Uterus (tissue), 4 donors: ENCODE measurements around the gene LCN1. TPM values are rescaled to one million over a fixed set of nuclear protein-coding genes. Genes with fewer than 3 reads are reported as not detected.

Experiments
- DNase-seq, 2 donors: peaks; one replicate each; pipeline ENCODE4 v3.0.0-alpha.2; 2019 to 2020
- H3K27ac ChIP-seq, 2 donors: fragments of 200-600 bp; sonication (generic); 1 replicate in 1 of 2; 2 replicates in 1 of 2; pipeline ENCODE4 v1.5.1; 2016 to 2018
- H3K27me3 ChIP-seq, 2 donors: fragments of 200-600 bp; sonication (generic); one replicate each; pipeline ENCODE4 v1.5.1; 2018 to 2019; ENCODE audit warnings: control low read depth in 1 of 2
- H3K36me3 ChIP-seq, 2 donors: fragments of 200-600 bp; sonication (generic); one replicate each; pipeline ENCODE4 v1.5.1; 2019; ENCODE audit warnings: control low read depth in 1 of 2
- H3K4me1 ChIP-seq, 2 donors: fragments of 200-600 bp; sonication (generic); one replicate each; pipeline ENCODE4 v1.5.1; 2018 to 2019; ENCODE audit warnings: control low read depth in 1 of 2
- H3K4me3 ChIP-seq, 2 donors: fragments of 200-600 bp; sonication (generic); 1 replicate in 1 of 2; 2 replicates in 1 of 2; pipeline ENCODE4 v1.5.1; 2018 to 2019; ENCODE audit warnings: mild to moderate bottlenecking in 1 of 2
- H3K9me3 ChIP-seq, 2 donors: fragments of 200-600 bp; sonication (generic); one replicate each; pipeline ENCODE4 v1.5.1; 2019; ENCODE audit warnings: control low read depth in 1 of 2
- CTCF ChIP-seq, 4 experiments: fragments of 200-600 bp in 2 of 4; fragments of 450-650 bp in 2 of 4; sonication (generic) in 2 of 4; IDR thresholded peaks; one replicate each; pipeline ENCODE4 v1.5.1; 2016 to 2019; ENCODE audit warnings: antibody characterized with exemption in 4 of 4, mild to moderate bottlenecking in 2 of 4, moderate library complexity in 1 of 4
- POLR2A ChIP-seq, 2 donors: fragments of 450-650 bp; IDR thresholded peaks; one replicate each; pipeline ENCODE4 v1.6.1; 2016; ENCODE audit warnings: antibody characterized with exemption in 2 of 2, mild to moderate bottlenecking in 1 of 2, moderate library complexity in 1 of 2
- intact Hi-C: fragments of 100-400 bp; cut with DNase I; formaldehyde crosslinking; loops from one replicate; pipeline ENCODE4 v1.15.1; 2023; ENCODE audit warnings: low total_unique reads
- total RNA-seq, 4 donors: library from RNA; depleted of rRNA in 3 of 4; stranded (reverse); fragments of >200 nt in 3 of 4; gene quantifications; one replicate each; pipeline versions ENCODE4 v1.1.0 to v1.2.4, GENCODE V29; 2014 to 2023
- donor health status: DM: yes; HTN: yes; CAD: no.

LCN1 gene
- total RNA-seq, 4 donors from 2014 or later, result 2.2 TPM; not detected in 3

- Histone ChIP-seq H3K27ac (no peak overlapping the region), H3K27me3 (no peaks in the 10 kb centered on the region), H3K36me3 (no peaks in the 10 kb centered on the region), H3K4me3 (no peak overlapping the region), H3K9me3 (no peaks in the 10 kb centered on the region), H3K4me1 (peaks cover 2 to 16% of the 10 kb centered on the region in 2 donors)
- intact Hi-C loops, result no loop called here
- no peak for DNase-seq
- no peak for TF ChIP-seq POLR2A (IDR thresholded peaks at IDR 0.05)
- TF ChIP-seq CTCF (IDR thresholded peaks at IDR 0.05), result no peak
Observed at GRCh38 chr9:135502168-135502872, 18.9 kb upstream of the LCN1 start.

- intact Hi-C loops, result no loop called here
- TF ChIP-seq CTCF (IDR thresholded peaks at IDR 0.05) (no peak), POLR2A (IDR thresholded peaks at IDR 0.05) (no peak)
- Histone ChIP-seq H3K9me3 (no peaks in the 10 kb centered on the region), H3K27me3 (no peaks in the 10 kb centered on the region), H3K27ac (no peak overlapping the region), H3K4me1 (peaks cover 2 to 16% of the 10 kb centered on the region in 2 donors), H3K4me3 (no peak overlapping the region), H3K36me3 (no peaks in the 10 kb centered on the region)
- no peak for DNase-seq
Observed at GRCh38 chr9:135502873-135503321, 18.3 kb upstream of the LCN1 start.

- intact Hi-C loops, result no loop called here
- no peak for DNase-seq
- H3K27ac ChIP-seq, result no peak overlapping the region
- H3K36me3 ChIP-seq, result no peaks in the 10 kb centered on the region
- no peaks in the 10 kb centered on the region for H3K9me3 ChIP-seq
- H3K27me3 ChIP-seq, result no peaks in the 10 kb centered on the region
- H3K4me1 ChIP-seq, result peaks cover 2 to 16% of the 10 kb centered on the region in 2 donors
- no peak overlapping the region for H3K4me3 ChIP-seq
- no peak for TF ChIP-seq POLR2A (IDR thresholded peaks at IDR 0.05)
Observed at GRCh38 chr9:135503371-135504261, 17.6 kb upstream of the LCN1 start.

- Histone ChIP-seq H3K4me3 (no peak overlapping the region), H3K4me1 (peaks cover 2 to 16% of the 10 kb centered on the region in 2 donors), H3K9me3 (no peaks in the 10 kb centered on the region), H3K27ac (no peak overlapping the region), H3K27me3 (no peaks in the 10 kb centered on the region), H3K36me3 (no peaks in the 10 kb centered on the region)
- intact Hi-C loops, result no loop called here
- peak; percentile 37 to 40 for DNase-seq
- TF ChIP-seq CTCF (IDR thresholded peaks at IDR 0.05), result peak; percentile 29 to 59 (median 46)
- no peak for TF ChIP-seq POLR2A (IDR thresholded peaks at IDR 0.05)
Observed at GRCh38 chr9:135504262-135505243, 16.7 kb upstream of the LCN1 start.
